HTERT RPE-1 (cell line): ENCODE measurements around the gene KRTAP4-8.
"Not testable (repeated sequence)": the region's sequence is repeated elsewhere in the genome, so short reads cannot be mapped to it uniquely, and the experiment has no call there.

Source experiments
- in situ Hi-C: fragments of 300-500 bp; cut with MboI; formaldehyde crosslinking; loops from 4 replicates; pipeline ENCODE4 v1.14.3; 2020; ENCODE audit warnings: low sequenced_read_pairs

KRTAP4-8 gene

DNA sequence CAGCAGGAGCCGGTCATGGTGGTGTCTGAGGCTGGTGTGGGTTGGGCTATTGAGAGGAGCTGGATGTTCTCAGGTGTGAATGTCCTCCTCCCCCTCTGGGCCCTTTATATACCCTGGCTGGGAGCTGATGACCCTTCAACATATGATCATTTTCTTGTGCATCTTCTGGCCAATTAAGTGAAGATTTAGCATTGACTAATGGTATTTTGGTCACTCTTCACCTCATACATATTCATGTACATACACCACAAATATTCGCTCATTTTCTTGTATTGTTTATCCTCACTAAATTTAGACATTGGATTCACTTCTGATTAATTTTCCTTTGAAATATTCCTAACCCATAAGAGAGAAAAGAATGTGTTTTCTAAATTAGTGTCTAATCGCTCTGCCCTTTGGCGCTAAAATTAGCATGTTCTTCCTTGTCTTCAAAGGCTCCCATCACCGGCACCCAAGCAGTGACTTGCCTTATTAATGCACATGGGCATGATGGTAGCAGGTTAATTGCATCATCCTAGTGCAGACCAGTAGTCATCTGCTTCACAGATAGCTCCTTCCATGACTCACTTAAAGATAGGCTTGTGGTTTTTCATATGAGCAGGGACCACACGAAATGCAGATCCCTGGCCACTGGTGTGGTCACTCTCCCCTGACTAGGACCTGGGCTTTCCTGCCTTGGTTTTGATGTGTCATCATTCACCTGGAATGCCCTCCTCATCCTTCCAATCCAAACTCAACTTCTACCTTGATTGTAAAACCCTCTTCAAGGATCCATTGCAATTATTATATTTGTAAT is 31.9 kb downstream of the KRTAP4-8 start, which contains the start of gene KRTAP2-4:
Gene KRTAP2-4, minus strand, starts transcription at position 51 of the 796 bp plus-strand sequence. Its CDS starts 34 bp downstream, at position 17.
- in situ Hi-C loops: no loop called here

DNA sequence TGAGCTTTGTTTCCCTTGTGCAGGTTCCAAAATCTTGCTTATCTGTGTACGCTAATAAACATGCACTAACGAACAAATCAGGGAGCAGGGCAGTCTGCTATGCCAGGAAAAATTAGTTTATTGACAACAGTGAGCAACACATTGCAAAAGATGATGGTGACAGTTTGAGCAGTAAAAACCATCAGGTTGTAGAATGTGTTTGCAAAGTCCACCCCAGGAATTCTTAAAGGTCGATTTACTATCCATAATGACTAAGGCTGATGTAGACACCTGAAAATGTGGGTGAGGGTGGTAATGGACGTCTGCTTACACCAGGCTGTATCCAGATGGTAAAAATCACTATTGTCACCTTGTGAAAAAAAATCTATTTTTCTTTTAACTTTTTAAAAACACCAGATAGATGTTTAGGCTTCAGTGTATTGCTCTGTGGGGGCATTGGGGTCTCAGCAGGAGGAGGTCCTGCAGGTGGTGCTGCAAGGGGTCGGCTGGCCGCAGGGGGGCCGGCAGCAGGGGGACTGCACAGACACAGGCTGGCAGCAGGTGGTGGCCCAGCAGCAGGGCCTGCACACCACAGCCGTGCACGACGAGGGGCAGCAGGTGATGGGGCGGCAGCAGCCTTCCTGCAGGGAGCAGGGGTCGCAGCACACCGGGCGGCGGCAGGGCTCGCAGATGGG is 32.8 kb downstream of the KRTAP4-8 start:
- in situ Hi-C loops: not testable (repeated sequence)

DNA sequence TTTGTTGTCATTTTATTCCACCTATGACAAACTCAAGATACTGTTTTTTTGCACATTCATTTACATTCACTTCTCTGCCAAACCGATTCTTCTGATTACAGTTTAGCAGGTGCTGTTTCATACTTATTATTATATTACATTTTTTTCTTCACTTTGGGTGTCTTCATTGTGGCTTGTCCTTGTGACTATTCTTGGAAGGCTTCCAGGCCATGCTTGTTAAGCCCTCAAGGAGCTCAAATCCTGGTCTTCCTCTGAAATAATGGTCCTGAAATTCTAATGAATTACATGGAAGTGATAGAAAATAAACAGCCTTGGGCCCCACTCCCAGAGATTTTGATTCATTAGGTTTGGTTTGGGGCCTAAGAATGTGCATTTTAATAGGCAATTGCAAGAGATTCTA is 33.6 kb downstream of the KRTAP4-8 start:
- in situ Hi-C loops: no loop called here

DNA sequence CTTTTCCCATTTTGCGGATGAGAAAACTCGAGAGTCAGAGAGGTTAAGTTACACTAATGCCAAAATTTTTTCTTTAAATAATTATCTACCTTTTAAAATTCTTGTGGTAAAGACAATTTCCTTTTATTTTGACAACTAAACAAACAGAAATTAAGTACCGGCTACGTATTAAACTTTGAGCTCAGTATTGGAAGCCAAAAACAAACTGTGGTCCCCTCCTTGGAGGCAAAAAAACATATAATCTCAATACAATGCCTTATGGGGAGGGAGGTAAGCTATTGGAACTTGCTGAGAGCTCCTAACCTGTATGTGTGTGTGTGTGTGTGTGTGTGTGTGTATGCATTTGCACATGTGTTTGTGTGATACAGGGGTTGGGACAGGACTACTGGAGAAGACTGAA is 34.5 kb downstream of the KRTAP4-8 start:
- in situ Hi-C loops: no loop called here

DNA sequence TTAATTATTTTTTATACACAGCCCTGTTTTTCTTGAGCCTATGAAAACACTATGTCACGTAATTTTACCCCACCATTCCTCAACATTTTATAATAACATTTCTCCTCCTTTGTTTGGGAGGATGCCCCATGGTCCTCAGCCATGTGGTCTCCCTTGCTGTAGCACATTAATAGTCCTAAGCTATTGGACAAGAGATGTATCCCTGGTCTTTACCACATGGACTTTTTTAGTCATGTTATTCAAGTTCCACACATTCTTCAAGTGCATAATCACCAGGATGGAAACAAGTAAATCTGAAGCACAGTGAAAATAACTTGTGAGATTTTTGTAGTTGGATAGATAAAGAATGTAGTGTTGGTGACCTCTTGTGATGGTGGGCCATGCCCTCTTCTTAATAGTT is 36.0 kb downstream of the KRTAP4-8 start:
- in situ Hi-C loops: no loop called here

DNA sequence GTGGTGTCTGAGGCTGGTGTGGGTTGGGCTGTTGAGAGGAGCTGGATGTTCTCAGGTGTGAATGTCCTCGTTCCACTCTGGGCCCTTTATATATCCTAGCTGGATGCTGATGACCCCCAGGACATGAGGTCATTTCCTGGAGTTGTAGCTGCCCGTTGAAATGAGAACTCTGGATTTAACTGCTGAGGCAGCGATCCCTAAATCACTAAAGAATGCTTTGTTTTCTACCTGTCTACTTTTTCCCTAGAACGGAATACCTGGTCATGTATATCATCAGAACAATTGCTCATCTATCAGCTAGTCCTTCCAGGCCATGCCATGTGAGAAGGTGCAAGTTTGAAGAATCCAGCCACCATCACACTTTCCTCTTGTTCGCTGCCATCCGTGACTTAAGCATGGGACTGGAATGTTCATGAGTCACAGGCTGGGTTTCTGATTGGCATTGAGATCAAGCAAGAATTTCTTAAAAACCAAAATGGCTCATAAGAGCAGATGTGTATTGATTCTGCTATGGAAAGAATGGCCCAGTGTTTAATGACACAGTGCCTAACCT is 37.8 kb downstream of the KRTAP4-8 start, which contains the start of gene KRTAP2-3:
Gene KRTAP2-3, minus strand, starts transcription at position 63 of the 553 bp plus-strand sequence. CDS start 64 bp downstream, outside the sequence.
- in situ Hi-C loops: no loop called here

DNA sequence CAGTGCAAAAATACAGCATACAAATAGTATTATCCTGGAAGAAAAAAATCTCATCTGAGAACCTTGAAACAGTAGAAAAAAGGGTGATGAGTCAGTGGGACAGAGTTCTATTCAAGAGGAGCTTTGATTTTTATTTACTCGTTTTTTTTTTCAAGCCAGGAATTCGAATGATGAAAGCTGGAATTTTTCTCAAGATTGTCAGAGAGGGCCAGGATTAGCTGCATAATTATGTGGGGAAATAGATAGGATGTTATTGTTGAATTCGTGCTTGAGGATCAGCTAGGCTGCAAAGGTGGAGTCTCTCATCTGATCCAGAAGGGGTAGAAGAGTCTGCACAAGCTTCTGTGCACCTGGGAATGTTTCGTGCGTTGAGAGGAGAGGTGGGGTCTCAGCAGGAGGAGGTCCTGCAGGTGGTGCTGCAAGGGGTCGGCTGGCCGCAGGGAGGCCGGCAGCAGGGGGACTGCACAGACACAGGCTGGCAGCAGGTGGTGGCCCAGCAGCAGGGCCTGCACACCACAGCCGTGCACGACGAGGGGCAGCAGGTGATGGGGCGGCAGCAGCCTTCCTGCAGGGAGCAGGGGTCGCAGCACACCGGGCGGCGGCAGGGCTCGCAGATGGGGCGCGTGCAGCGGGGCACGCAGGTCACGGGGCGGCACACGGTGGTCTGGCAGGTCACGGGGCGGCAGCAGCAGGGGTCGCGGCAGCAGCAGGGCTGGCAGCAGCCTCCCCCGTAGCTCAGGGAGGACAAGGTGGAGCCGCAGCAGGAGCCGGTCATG is 38.5 kb downstream of the KRTAP4-8 start:
- in situ Hi-C loops: not testable (repeated sequence)

DNA sequence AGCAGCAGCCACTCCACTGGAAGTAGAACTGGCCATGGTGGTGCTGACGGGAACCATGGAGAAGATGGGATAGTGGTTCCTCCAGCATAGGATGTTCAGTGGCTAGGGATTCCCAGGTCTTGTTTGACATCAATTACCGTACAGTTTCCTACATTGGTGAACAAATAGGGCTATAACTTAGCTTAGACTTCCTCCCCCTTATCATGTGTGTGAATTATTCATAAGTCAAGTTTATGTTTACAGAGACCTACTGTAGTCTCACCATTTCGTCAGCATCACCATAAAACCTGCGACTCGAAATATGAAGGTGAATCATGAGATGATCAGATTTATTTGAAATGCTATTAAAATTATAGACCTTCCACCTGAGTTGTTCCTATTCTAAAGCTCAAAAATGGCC is 39.2 kb downstream of the KRTAP4-8 start:
- in situ Hi-C loops: no loop called here

DNA sequence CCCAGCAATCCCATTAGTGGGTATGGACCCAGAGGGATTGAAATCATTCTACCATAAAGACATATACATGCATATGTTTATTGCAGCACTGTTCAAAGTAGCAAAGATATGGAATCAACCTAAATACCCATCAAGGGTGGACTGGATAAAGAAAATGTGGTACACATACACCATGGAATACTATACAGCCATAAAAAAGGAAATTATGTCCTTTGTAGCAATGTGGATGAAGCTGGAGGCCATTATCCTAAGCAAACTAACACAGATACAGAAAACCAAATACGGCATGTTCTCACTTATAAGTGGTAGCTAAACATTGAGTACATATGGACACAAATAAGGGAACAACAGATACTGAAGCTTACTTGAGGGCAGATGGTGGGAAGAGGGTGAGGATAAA is 40.4 kb downstream of the KRTAP4-8 start:
- in situ Hi-C loops: no loop called here

DNA sequence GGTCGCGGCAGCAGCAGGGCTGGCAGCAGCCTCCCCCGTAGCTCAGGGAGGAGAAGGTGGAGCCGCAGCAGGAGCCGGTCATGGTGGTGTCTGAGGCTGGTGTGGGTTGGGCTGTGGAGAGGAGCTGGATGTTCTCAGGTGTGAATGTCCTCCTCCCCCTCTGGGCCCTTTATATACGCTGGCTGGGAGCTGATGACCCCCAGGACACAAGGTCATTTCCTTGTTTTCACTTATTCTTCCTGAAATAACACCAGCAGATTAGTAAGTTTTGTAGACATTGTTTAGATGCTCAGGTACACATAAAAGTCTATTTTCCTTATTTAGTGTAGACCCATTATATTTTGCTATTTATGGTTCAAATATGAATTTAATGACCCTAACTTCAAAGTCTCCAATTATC is 42.8 kb downstream of the KRTAP4-8 start, which contains the start of gene KRTAP2-2:
Gene KRTAP2-2, minus strand, starts transcription at position 101 of the 400 bp plus-strand sequence. Its CDS starts 19 bp downstream, at position 82.
- in situ Hi-C loops: not testable (repeated sequence)

DNA sequence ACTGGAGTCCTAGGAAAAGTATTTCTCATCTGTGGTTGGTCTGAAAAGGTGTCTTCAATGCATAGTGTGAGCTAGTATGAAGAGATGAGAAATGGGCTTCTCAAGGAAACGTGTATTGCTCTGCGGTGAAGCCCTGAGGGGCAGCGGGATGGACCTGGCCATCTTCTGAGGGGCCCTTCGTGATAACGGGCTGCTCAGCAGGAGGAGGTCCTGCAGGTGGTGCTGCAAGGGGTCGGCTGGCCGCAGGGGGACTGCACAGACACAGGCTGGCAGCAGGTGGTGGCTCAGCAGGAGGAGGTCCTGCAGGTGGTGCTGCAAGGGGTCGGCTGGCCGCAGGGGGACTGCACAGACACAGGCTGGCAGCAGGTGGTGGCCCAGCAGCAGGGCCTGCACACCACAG is 43.4 kb downstream of the KRTAP4-8 start:
- in situ Hi-C loops: not testable (repeated sequence)

DNA sequence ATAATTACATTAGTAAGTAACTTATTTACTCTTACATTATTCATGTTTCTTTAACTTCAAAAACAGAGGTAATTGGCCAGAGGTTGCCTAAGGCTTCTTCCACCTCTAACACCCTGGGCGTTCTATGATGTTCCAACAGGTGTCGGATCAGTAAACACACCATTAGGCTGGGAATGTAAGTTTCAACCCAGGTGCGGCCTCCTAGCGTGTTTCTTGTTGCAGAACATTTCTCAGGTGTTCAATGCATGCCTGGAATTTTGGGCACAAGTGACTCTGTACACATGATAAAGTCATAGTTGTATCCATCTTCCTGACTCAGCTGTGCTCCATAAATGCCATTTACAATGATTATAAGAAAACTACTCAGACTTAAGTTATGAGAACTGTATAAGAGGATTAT is 43.9 kb downstream of the KRTAP4-8 start:
- in situ Hi-C loops: no loop called here

DNA sequence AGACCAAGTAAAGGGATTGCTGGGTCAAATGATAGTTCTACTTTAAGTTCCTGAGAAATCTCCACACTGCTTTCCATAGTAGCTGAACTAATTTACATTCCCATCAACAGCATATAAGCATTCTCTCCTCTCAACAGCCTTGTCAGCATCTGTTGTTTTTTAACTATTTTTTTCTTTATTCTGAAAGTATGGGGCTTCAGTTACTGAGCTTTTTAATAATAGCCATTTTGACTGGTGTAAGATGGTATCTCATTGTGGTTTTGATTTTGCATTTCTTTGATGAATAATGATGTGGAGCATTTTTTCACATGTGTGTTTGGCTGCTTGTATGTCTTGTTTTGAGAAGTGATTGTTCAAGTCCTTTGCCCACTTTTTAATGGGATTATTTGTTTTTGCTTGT is 45.4 kb downstream of the KRTAP4-8 start:
- in situ Hi-C loops: no loop called here

DNA sequence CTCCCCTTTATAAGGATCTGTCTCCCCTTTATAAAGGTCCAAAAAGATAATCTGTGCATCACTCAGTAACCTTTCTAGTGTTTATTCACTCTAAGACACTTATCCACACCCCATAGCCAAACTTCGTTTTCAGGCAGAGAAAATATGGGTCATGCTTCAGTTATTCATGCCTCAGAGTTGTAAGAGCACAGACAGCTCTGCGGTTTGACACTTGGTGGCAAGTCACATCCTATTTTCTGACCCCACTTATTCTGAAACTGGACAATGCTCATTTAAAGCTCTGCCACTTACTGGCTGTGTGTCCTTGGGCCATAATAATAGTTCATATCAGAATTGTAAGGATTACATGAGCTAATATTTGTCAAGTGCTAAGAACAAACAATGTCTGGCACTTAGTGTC is 48.8 kb downstream of the KRTAP4-8 start:
- in situ Hi-C loops: no loop called here

DNA sequence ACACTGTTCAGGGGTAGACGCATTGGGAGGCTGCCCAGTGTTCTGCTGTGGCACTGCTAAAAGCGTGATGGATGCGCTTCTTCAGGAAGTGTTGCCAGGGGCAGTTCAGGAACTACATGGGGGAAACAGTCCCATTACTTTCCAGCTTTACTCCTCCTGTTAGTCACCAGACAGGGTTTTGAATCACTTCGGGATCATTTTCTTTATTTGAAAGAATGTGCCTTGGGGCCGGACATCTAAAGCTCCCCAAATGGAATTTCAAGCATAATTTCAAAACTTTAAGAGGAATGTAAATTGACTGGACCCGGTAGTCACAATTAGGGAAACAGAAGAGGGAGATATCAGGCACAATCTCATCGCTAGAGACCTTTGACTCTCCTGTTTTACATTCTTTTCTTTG is 49.5 kb downstream of the KRTAP4-8 start:
- in situ Hi-C loops: no loop called here
